NCI-H510A treated with DMSO at 0.1 percent for 48 hours (cell line): ENCODE data around the gene TMPRSS4.

Experiments
- DNase-seq: peaks from one replicate; lab custom pipeline; 2025; lab: John Stamatoyannopoulos, UW

The TMPRSS4 gene, protein sequence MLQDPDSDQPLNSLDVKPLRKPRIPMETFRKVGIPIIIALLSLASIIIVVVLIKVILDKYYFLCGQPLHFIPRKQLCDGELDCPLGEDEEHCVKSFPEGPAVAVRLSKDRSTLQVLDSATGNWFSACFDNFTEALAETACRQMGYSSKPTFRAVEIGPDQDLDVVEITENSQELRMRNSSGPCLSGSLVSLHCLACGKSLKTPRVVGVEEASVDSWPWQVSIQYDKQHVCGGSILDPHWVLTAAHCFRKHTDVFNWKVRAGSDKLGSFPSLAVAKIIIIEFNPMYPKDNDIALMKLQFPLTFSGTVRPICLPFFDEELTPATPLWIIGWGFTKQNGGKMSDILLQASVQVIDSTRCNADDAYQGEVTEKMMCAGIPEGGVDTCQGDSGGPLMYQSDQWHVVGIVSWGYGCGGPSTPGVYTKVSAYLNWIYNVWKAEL

DNA sequence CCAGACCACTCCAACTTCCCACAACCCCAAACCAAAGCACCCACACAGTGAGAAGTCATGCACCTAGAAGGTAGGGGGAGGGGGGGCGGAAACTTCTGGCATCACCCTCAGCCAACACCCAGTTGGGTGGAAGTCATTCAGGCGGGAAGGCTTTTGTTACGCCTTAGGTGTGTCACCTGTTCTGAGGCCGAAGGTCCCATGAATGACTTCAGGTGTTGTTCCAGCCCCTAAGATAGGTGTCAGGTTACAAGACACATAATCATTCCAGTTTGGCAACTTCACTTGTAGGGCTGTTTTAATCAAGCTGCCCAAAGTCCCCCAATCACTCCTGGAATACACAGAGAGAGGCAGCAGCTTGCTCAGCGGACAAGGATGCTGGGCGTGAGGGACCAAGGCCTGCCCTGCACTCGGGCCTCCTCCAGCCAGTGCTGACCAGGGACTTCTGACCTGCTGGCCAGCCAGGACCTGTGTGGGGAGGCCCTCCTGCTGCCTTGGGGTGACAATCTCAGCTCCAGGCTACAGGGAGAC lies at the start of gene TMPRSS4:
Gene TMPRSS4 (plus strand): TSS at position 325 of the 528 bp plus-strand sequence. CDS start 225 bp downstream, outside the sequence.
- DNase-seq: peak; percentile 95

DNA sequence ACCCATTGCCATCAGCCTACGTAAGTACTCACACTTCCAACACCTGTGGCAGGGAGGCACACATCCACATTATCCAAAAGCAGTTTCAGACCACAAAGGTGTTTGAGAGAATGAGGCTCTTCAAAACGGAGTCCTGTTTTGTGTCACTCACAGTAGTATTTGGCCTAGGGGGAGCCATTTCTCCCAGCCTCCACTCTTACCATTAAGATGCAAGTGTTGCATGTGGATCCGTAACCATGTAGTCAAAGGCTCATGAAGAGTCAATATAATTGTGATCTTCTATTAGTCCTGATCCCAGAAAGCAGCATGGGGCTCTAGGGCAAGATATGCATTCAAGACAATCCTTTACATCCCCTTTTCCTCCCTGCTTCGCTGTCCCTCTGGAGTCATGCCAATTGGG lies 49.2 kb upstream of the TMPRSS4 start:
- DNase-seq: no peak

GRCh38 chr11:118028626-118029025 lies 48.3 kb upstream of the TMPRSS4 start:
- no peak for DNase-seq

DNA sequence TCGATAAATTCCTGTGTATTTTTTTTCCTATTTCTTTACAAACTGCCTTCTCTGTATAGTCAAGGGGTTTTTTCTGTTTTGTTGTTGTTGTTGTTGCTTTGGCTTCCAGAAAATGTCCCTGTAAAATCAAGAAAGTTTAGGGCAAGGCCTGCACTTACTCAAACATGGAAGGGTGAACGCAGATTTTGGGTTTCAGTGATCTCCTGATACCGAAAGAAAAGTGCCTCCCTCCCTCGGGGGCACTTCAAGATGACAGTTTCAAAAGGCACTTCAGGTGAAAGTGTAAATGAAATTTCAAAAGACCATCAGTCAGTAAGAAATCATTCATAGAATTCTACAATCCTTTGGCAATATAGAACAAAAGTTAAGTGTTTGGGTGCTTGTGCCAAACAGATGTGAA lies 43.4 kb upstream of the TMPRSS4 start:
- no peak for DNase-seq

- no peak for DNase-seq
These were observed 34.7 kb upstream of the TMPRSS4 start for GRCh38 chr11:118042141-118042540.

- DNase-seq: no peak
These were observed 34.1 kb upstream of the TMPRSS4 start for GRCh38 chr11:118042796-118043195.

DNA sequence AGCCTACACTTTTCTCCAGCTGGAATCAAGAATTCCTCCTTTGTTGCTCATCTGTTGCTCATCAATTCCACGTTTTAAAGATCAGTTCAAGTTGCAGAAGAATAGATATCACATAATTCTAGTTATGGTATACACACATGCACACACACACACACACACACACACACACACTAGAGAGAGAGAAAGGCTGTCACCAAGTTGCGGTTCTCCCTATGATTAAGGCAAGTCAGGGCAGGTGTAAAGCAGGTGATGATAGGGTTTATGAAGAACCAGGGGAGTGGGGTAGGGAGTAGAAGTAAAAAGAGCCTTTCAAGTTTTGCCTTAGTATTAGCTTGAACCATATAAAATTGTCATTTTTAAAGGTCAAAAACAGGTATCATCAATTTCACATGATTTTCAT lies 31.7 kb upstream of the TMPRSS4 start:
- DNase-seq: peak; percentile 61

- no peak for DNase-seq
These were observed 30.6 kb upstream of the TMPRSS4 start for GRCh38 chr11:118046051-118046963.

GRCh38 chr11:118046964-118047700 lies 29.7 kb upstream of the TMPRSS4 start:
- no peak for DNase-seq

DNA sequence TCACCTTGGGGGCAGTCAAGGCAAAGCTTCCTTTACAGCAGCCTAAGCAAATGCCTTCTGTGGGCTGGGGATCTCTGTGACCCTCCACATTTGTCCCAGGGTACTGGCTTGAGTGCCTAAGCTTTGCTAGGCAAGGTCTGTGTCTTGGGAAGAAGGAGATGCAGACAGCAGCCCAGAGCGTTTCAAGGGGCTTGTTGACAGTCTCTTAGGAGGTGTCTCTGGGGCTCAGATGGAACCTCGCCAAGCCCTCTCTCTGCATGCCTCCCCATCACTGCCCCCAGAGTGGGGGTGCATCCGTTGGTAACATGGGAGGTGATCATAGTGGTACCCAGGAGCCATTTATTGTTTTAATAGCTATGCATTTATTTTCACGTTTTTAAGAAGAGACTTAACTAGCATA lies 29.1 kb upstream of the TMPRSS4 start:
- DNase-seq: no peak

GRCh38 chr11:118048472-118049370 lies 28.2 kb upstream of the TMPRSS4 start:
- DNase-seq: no peak

- DNase-seq: no peak
These were observed 27.1 kb upstream of the TMPRSS4 start for GRCh38 chr11:118049771-118050170.

- no peak for DNase-seq
These were observed 26.5 kb upstream of the TMPRSS4 start for GRCh38 chr11:118050208-118050891.

DNA sequence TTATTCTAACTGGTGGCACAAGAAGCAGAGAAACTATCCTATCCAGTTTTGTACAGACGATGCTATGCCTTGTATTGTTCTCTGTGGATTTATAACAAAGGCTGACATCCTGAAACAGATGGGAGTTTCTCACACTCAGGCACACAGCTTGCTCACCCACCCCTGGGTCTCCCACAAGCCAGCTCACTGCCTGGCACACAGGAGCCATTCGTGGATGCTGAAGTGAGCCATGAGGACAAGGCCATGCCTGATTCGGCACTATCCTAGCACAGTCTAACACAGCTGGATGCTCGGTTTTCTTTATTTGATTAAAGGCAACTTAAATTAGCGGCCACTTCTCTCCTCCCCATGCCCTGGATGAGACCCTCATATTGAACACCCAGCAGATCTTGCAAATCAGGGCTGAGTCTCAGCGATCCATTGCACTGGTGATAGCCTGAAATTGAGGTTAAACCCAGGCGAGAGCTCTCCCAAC lies 25.7 kb upstream of the TMPRSS4 start:
- DNase-seq: no peak

DNA sequence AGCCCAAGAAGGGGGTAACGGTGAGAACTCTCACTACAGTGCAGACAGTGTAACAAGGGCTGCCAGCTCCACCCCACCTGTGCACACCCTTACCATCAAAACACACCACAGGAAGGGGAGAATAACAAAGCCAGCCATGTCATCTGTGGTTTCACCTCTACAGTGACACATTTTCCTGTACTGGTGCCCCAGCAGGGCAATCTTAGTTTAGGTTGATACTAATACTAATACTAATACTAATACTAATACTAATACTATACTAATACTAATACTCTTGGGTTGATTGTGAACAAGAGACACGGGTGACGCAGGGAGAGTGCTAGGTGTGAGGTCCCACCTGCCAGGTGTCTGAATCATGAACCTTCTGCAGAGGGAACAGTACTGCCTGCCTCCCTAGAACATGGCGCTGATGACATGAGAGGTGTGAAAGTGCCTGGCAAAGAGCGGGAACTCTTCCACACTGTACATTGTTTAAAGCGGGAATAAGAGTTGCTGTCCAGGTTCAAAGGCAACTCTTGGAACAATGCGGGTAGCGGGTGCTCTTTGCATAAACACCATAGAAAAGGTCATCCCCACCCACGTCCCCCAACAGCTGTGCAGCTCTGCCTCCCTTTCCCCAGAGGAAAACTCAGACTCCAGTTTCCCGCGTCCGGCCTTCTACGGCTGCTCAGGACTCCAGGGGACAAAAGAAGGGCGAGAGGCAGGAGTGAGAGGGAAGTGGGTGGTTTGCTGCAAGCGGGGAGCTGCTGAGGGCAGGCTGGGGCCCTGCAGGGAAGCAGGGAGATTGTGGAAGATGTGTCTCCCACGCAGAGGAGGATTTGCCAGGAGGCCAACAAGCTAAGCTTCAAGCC lies 25.0 kb upstream of the TMPRSS4 start:
- no peak for DNase-seq

GRCh38 chr11:118052581-118053206 lies 24.2 kb upstream of the TMPRSS4 start:
- no peak for DNase-seq

DNA sequence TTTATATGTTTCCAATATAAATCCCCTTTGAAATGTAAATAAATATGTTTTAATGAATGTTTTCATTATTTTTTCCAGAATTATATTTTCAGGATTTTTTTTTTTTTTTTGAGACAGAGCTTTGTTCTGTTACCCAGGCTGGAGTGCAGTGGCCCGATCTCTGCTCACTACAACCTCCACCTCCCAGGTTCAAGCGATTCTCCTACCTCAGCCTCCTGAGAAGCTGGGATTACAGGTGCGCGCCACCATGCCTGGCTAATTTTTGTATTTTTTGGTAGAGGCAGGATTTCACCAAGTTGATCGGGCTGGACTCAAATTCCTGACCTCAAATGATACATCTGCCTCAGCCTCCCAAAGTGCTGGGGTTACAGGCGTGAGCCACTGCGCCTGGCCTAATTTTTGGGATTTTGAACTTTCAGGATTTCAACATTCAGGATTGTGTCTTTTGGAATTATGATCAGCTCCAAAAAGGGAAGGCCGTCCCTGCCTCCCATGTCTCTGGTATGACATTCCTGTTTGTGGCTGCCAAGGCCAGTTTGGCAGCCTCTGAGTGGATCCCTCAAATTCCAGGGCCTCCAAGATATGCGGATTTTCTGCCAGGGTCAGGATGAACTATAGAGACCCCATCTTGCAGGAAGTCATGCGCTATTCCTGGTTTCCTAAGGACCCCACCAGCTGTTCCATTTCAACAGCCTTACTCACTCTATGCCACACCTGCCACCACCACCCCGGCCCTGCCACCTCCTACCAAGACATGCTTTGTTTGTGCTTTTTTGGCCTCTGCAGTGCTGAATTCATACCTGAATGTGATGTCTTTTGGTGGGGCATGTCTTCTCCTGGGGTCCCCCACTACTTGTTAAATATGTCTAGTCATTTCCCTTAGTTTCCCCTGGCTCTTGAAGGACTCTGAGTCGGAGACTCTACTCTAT lies 21.9 kb upstream of the TMPRSS4 start:
- no peak for DNase-seq

GRCh38 chr11:118055966-118056365 lies 20.9 kb upstream of the TMPRSS4 start:
- DNase-seq: no peak
